GM23248 (cell line): Measurements from ENCODE around the gene DCDC1. TPM values are rescaled to one million over a fixed set of nuclear protein-coding genes. Genes with fewer than 3 reads are reported as not detected.
"Not testable (repeated sequence)": the region's sequence is repeated elsewhere in the genome, so short reads cannot be mapped to it uniquely, and the experiment has no call there.

Experiments
- DNase-seq: peaks from one replicate; pipeline ENCODE4 v3.0.0-alpha.2; 2015
- H2AFZ ChIP-seq: fragments of 200-600 bp; sonication (generic); 2 replicates; pipeline ENCODE4 v1.6.1; 2016; ENCODE audit warnings: antibody characterized with exemption
- H3F3A ChIP-seq: fragments of 200-600 bp; sonication (generic); 2 replicates; pipeline ENCODE4 v1.6.1; 2016; ENCODE audit warnings: mild to moderate bottlenecking, antibody characterized with exemption, mixed run types; ENCODE audit not compliant: insufficient read depth
- H3K27ac ChIP-seq: fragments of 200-600 bp; sonication (generic); 2 replicates; pipeline ENCODE4 v1.5.1; 2016; ENCODE audit warnings: mild to moderate bottlenecking
- H3K27me3 ChIP-seq: fragments of 200-600 bp; sonication (generic); replicated peaks from 2 replicates; pipeline ENCODE4 v1.6.1; 2016; ENCODE audit warnings: mild to moderate bottlenecking; ENCODE audit not compliant: insufficient read depth
- H3K36me3 ChIP-seq: fragments of 200-600 bp; sonication (generic); 2 replicates; pipeline ENCODE4 v1.6.1; 2016; ENCODE audit warnings: low read depth, mild to moderate bottlenecking
- H3K4me1 ChIP-seq: fragments of 200-600 bp; sonication (generic); 2 replicates; pipeline ENCODE4 v1.6.1; 2016; ENCODE audit warnings: mild to moderate bottlenecking; ENCODE audit not compliant: insufficient read depth
- H3K4me2 ChIP-seq: fragments of 200-600 bp; sonication (generic); one replicate; pipeline ENCODE4 v1.6.1; 2016; ENCODE audit warnings: mild to moderate bottlenecking; ENCODE audit not compliant: unreplicated experiment
- H3K4me3 ChIP-seq: fragments of 200-600 bp; sonication (generic); 2 replicates; pipeline ENCODE4 v1.5.1; 2016; ENCODE audit warnings: mild to moderate bottlenecking
- H3K79me2 ChIP-seq: fragments of 200-600 bp; sonication (generic); 2 replicates; pipeline ENCODE4 v1.6.1; 2016; ENCODE audit warnings: mild to moderate bottlenecking; ENCODE audit not compliant: insufficient read depth
- H3K9ac ChIP-seq: fragments of 200-600 bp; sonication (generic); 2 replicates; pipeline ENCODE4 v1.6.1; 2016; ENCODE audit warnings: mild to moderate bottlenecking
- H3K9me2 ChIP-seq: fragments of 200-600 bp; sonication (generic); 2 replicates; pipeline ENCODE4 v1.6.1; 2016; ENCODE audit warnings: mixed run types, mild to moderate bottlenecking, moderate library complexity; ENCODE audit not compliant: insufficient read depth
- H3K9me3 ChIP-seq: fragments of 200-600 bp; sonication (generic); one replicate; pipeline ENCODE4 v1.6.1; 2017; ENCODE audit warnings: low read depth
- H4K20me1 ChIP-seq: fragments of 200-600 bp; sonication (generic); 2 replicates; pipeline ENCODE4 v1.6.0; 2016; ENCODE audit not compliant: insufficient read depth
- EZH2 ChIP-seq: fragments of 200-600 bp; sonication (generic); IDR thresholded peaks from 2 replicates; pipeline ENCODE4 v1.6.1; 2018; ENCODE audit warnings: antibody characterized with exemption, mild to moderate bottlenecking; ENCODE audit not compliant: insufficient read depth, poor library complexity, severe bottlenecking
- EZH2phosphoT487 ChIP-seq: fragments of 200-600 bp; sonication (generic); IDR thresholded peaks from 2 replicates; pipeline ENCODE4 v1.6.1; 2018; ENCODE audit warnings: antibody characterized with exemption, moderate library complexity, mild to moderate bottlenecking, low read depth; ENCODE audit not compliant: insufficient read depth
- WGBS, 2 experiments: methylation state at CpG; one replicate each; pipeline ENCODE4 v1.1.6; 2015 to 2017; ENCODE audit warnings: low lambda C conversion rate in 2 of 2, low coverage in 1 of 2; ENCODE audit errors: missing lambda C conversion rate in 2 of 2; 5-methylcytosine and 5-hydroxymethylcytosine counted together
- in situ Hi-C: fragments of 300-500 bp; cut with MboI; formaldehyde crosslinking; loops from 2 replicates; pipeline ENCODE4 v1.15.0; 2020
- polyA plus RNA-seq: library from polyadenylated mRNA; unstranded; fragments of >200 nt; fragmentation: Nextera tagmentation; extraction: Ambion mirVana; gene quantifications from 2 replicates; pipeline ENCODE4 v1.2.1, GENCODE V29; 2016
- total RNA-seq: library from RNA; depleted of rRNA; stranded (reverse); fragments of >200 nt; shearing (Covaris generic); gene quantifications from 2 replicates; pipeline ENCODE4 v1.2.3, GENCODE V29; 2014

DCDC1 gene
- total and polyA plus RNA-seq, 2 experiments from 2014 or later = not detected

- no peaks in the 10 kb centered on the region for H3F3A ChIP-seq
Observed at GRCh38 chr11:30983143-30983542, 386.4 kb downstream of the DCDC1 start.

DNA sequence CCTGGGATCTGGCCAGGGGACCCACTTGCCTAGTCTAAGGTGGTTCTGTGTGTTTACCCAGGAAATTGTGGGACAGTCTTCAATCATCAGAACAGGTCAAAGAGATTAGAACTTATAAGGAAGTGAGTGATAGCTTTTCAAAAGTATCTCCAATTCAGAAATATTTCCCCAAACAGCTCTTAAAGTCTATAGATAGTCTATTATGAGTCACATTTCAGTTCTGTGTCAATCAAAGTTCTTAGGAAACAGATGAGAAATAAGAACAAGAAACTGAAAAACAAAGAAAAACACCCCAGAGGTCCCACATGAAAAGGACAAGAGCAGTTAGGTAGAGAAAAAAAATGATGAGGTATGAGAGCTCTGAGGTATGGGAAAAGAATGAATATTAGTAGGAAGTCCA, 402.0 kb downstream of the DCDC1 start:
- Histone ChIP-seq H4K20me1 (no peaks in the 10 kb centered on the region), H3K4me2 (no peak overlapping the region), H3K9me2 (no peaks in the 10 kb centered on the region), H3K4me3 (no peak overlapping the region), H3K27ac (no peak overlapping the region), H2AFZ (no peak overlapping the region), H3K9me3 (no peaks in the 10 kb centered on the region), H3K79me2 (no peaks in the 10 kb centered on the region), H3F3A (no peaks in the 10 kb centered on the region), H3K4me1 (no peaks in the 10 kb centered on the region), H3K27me3 (no peaks in the 10 kb centered on the region), H3K36me3 (no peaks in the 10 kb centered on the region), H3K9ac (no peak overlapping the region)
- DNase-seq = no peak
- TF ChIP-seq EZH2phosphoT487 (no peak), EZH2 (no peak)
- in situ Hi-C loops = no loop called here

More at GRCh38 chr11:30983143-30983542, 386.4 kb downstream of the DCDC1 start:
- in situ Hi-C loops = no loop called here
- H3K9me2 ChIP-seq = no peaks in the 10 kb centered on the region
- 61 to 78% methylated on average over 2 of the region's 2 CpGs for WGBS, 2 experiments
- no peak overlapping the region for H3K9ac ChIP-seq
- no peak for TF ChIP-seq EZH2
- TF ChIP-seq EZH2phosphoT487 = no peak
- no peaks in the 10 kb centered on the region for H3K36me3 ChIP-seq
- H3K79me2 ChIP-seq = no peaks in the 10 kb centered on the region
- H3K27me3 ChIP-seq = no peaks in the 10 kb centered on the region
- H3K4me2 ChIP-seq = no peak overlapping the region
- H3K27ac ChIP-seq = no peak overlapping the region
- DNase-seq = no peak
- no peak overlapping the region for H3K4me3 ChIP-seq
- no peaks in the 10 kb centered on the region for H3K9me3 ChIP-seq
- no peaks in the 10 kb centered on the region for H4K20me1 ChIP-seq
- H3K4me1 ChIP-seq = peaks cover 21% of the 10 kb centered on the region
- no peak overlapping the region for H2AFZ ChIP-seq

DNA sequence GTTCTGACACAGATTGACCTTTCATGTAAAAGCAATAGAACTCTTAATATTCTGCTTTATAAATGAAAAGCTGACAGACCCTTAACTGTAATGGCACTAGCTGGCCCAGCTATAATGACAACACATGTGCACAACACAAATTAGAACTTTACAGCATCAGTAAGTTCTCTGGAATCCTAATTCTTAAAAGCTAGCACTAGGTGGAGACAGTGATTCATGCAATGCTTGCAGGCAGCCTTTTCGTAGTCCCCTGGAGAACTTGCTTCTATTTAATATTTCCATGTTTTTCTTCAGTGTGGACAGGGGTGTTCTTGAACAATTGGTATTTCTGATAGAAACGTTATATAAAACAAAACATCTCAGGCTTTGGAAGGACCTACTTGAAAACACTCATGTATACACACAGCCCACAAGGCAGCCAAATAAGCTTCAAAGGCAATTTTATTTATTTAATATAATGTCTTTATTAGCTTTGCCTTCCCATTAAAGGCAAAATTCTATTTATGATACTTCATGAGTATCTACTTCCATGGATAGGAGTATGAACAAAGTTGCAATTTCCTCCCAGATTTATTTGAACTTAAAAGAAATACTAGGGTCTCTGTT, 409.0 kb downstream of the DCDC1 start:
- WGBS, 2 experiments = 0% methylated on average over 2 of the region's 2 CpGs
- Histone ChIP-seq H3K79me2 (no peaks in the 10 kb centered on the region), H3K4me2 (no peak overlapping the region), H3K4me3 (no peak overlapping the region), H3K36me3 (no peaks in the 10 kb centered on the region), H3K4me1 (no peaks in the 10 kb centered on the region), H3K9ac (no peak overlapping the region), H3K9me3 (no peaks in the 10 kb centered on the region), H3F3A (no peaks in the 10 kb centered on the region), H2AFZ (no peak overlapping the region), H4K20me1 (no peaks in the 10 kb centered on the region), H3K27me3 (no peaks in the 10 kb centered on the region; the same call in 1 of the 2 replicates), H3K27ac (no peak overlapping the region), H3K9me2 (no peaks in the 10 kb centered on the region)
- peak; percentile 76 for DNase-seq
- no peak for TF ChIP-seq EZH2
- no peak for TF ChIP-seq EZH2phosphoT487
- in situ Hi-C loops = no loop called here

GRCh38 chr11:30956751-30957150, 412.8 kb downstream of the DCDC1 start:
- no peak overlapping the region for H3K4me2 ChIP-seq
- H3K27ac ChIP-seq = no peak overlapping the region
- H3K79me2 ChIP-seq = no peaks in the 10 kb centered on the region
- H3K4me3 ChIP-seq = no peak overlapping the region
- H4K20me1 ChIP-seq = no peaks in the 10 kb centered on the region
- TF ChIP-seq EZH2phosphoT487 = no peak
- no peak for TF ChIP-seq EZH2
- H3K4me1 ChIP-seq = no peaks in the 10 kb centered on the region
- H3K27me3 ChIP-seq = no peaks in the 10 kb centered on the region; the same call in 1 of the 2 replicates
- H2AFZ ChIP-seq = no peak overlapping the region
- WGBS, 2 experiments = 27 to 29% methylated on average over 3 of the region's 3 CpGs
- H3K36me3 ChIP-seq = no peaks in the 10 kb centered on the region
- no peak for DNase-seq
- in situ Hi-C loops = no loop called here
- H3K9me2 ChIP-seq = no peaks in the 10 kb centered on the region
- H3F3A ChIP-seq = no peaks in the 10 kb centered on the region
- H3K9me3 ChIP-seq = no peaks in the 10 kb centered on the region
- no peak overlapping the region for H3K9ac ChIP-seq

DNA sequence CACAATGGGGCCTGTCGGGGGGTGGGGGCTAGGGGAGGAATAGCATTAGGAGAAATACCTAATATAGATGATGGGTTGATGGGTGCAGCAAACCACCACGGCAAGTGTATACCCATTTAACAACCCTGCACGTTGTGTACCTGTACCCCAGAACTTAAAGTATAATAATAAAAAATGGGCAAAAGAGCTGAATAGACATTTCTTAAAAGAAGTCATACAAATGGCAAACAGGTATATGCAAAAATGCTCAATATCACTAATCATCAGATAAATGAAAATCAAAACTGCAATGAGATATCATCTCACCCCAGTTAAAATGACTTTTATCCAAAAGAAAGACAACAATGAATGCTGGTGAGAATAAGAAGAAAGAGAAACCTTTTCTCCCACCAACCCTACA, 419.7 kb downstream of the DCDC1 start:
- no peaks in the 10 kb centered on the region for H3K36me3 ChIP-seq
- TF ChIP-seq EZH2phosphoT487 (no peak), EZH2 (no peak)

GRCh38 chr11:30947715-30948114, 421.8 kb downstream of the DCDC1 start:
- H3K9ac ChIP-seq, in situ Hi-C loops, H3F3A ChIP-seq, H3K9me2 ChIP-seq, H3K4me2 ChIP-seq, H3K4me1 ChIP-seq, H3K27ac ChIP-seq, H3K79me2 ChIP-seq, H3K4me3 ChIP-seq, H3K9me3 ChIP-seq, H4K20me1 ChIP-seq, H2AFZ ChIP-seq, H3K36me3 ChIP-seq, DNase-seq, H3K27me3 ChIP-seq: not testable (repeated sequence)
- 4 to 13% methylated on average over 1 of the region's 1 CpG for WGBS, 2 experiments

More for the DNA sequence above, 419.7 kb downstream of the DCDC1 start:
- Histone ChIP-seq H4K20me1 (no peaks in the 10 kb centered on the region), H3K4me2 (no peak overlapping the region), H3K4me1 (no peaks in the 10 kb centered on the region), H3K9ac (no peak overlapping the region), H3K9me3 (no peaks in the 10 kb centered on the region), H3F3A (no peaks in the 10 kb centered on the region), H3K27me3 (no peaks in the 10 kb centered on the region), H3K27ac (no peak overlapping the region), H2AFZ (no peak overlapping the region), H3K9me2 (no peaks in the 10 kb centered on the region), H3K79me2 (no peaks in the 10 kb centered on the region), H3K4me3 (no peak overlapping the region)
- in situ Hi-C loops = no loop called here
- WGBS, 2 experiments = 48 to 58% methylated on average over 2 to 3 of the region's 3 CpGs
- DNase-seq = no peak
